Vagina (tissue), 2 donors: ENCODE data around the gene SORL1-AS1.

Experiments used
- DNase-seq, 2 donors: peaks; one replicate each; pipeline ENCODE4 v3.0.0-alpha.2; 2017; ENCODE audit errors: extremely low spot score in 2 of 2
- H3K27ac ChIP-seq: fragments of 200-600 bp; sonication (generic); one replicate; pipeline ENCODE4 v1.5.1; 2019
- H3K27me3 ChIP-seq: fragments of 200-600 bp; sonication (generic); one replicate; pipeline ENCODE4 v1.5.1; 2019
- H3K36me3 ChIP-seq, 2 donors: fragments of 200-600 bp; sonication (generic); one replicate each; pipeline ENCODE4 v1.5.1; 2017 to 2019
- H3K4me1 ChIP-seq: fragments of 200-600 bp; sonication (generic); one replicate; pipeline ENCODE4 v1.5.1; 2019
- H3K4me3 ChIP-seq, 2 donors: fragments of 200-600 bp; sonication (generic); 1 replicate in 1 of 2; 2 replicates in 1 of 2; pipeline ENCODE4 v1.5.1; 2016 to 2019
- H3K9me3 ChIP-seq: fragments of 200-600 bp; sonication (generic); one replicate; pipeline ENCODE4 v1.5.1; 2019
- CTCF ChIP-seq, 3 experiments: fragments of 450-650 bp in 2 of 3; fragments of 200-600 bp in 1 of 3; sonication (generic) in 1 of 3; IDR thresholded peaks; one replicate each; pipeline ENCODE4 v1.5.1; 2017 to 2019; ENCODE audit warnings: antibody characterized with exemption in 3 of 3, mild to moderate bottlenecking in 2 of 3, moderate library complexity in 2 of 3
- POLR2A ChIP-seq, 2 donors: fragments of 450-650 bp; IDR thresholded peaks; one replicate each; pipeline ENCODE4 v1.6.1; 2017; ENCODE audit warnings: antibody characterized with exemption in 2 of 2, mild to moderate bottlenecking in 2 of 2, moderate library complexity in 2 of 2
- POLR2AphosphoS5 ChIP-seq, 2 donors: sonication (generic); formaldehyde crosslinking; IDR thresholded peaks; one replicate each; pipeline ENCODE4 v1.9.0; 2017; ENCODE audit warnings: antibody characterized with exemption in 2 of 2, mild to moderate bottlenecking in 2 of 2, low read depth in 1 of 2; ENCODE audit not compliant: insufficient read depth in 1 of 2
- intact Hi-C: fragments of 100-400 bp; cut with DNase I; formaldehyde crosslinking; loops from one replicate; pipeline ENCODE4 v1.15.1; 2023

SORL1-AS1 gene

GRCh38 chr11:121448011-121448410 is 4.8 kb downstream of the SORL1-AS1 start:
- no peaks in the 10 kb centered on the region for H3K27me3 ChIP-seq
- H3K4me1 ChIP-seq = peaks cover 28% of the 10 kb centered on the region
- intact Hi-C loops = no loop called here
- H3K27ac ChIP-seq = no peak overlapping the region
- no peak for TF ChIP-seq POLR2A (IDR thresholded peaks at IDR 0.05)
- TF ChIP-seq POLR2AphosphoS5 (IDR thresholded peaks at IDR 0.05; ENCODE audit: insufficient read depth in 1 of 2, low read depth in 1 of 2) = no peak
- no peak for TF ChIP-seq CTCF (IDR thresholded peaks at IDR 0.05)
- no peaks in the 10 kb centered on the region for H3K9me3 ChIP-seq
- H3K4me3 ChIP-seq = no peak overlapping the region
- no peaks in the 10 kb centered on the region for H3K36me3 ChIP-seq
- no peak for DNase-seq

DNA sequence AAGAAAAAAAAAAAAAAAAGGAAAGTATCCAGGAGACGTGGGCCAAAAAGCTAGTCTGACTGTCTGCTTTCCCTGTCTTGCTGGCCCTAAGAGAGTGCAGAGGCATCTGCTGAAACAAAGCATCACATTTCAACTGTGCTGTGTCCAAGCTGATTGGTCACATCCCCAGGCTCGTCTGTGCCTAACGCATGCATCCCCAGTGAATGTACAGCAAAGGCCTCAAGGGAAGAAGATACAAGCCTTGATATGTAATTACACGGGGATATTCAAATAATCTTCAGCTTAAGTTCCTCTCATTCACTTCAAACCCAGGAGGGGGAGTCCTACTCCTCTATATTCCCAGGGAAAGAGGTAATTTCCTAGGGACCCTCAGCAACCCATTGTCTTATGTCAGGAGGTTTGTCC is 6.0 kb downstream of the SORL1-AS1 start:
- peaks cover 27% of the 10 kb centered on the region for H3K4me1 ChIP-seq
- intact Hi-C loops = no loop called here
- no peaks in the 10 kb centered on the region for H3K27me3 ChIP-seq
- H3K36me3 ChIP-seq = no peaks in the 10 kb centered on the region
- TF ChIP-seq CTCF (IDR thresholded peaks at IDR 0.05) (no peak), POLR2A (IDR thresholded peaks at IDR 0.05) (no peak), POLR2AphosphoS5 (IDR thresholded peaks at IDR 0.05; ENCODE audit: insufficient read depth in 1 of 2, low read depth in 1 of 2) (no peak)
- no peak for DNase-seq
- no peak overlapping the region for H3K4me3 ChIP-seq
- H3K9me3 ChIP-seq = no peaks in the 10 kb centered on the region
- no peak overlapping the region for H3K27ac ChIP-seq

- TF ChIP-seq POLR2A (IDR thresholded peaks at IDR 0.05) (no peak), POLR2AphosphoS5 (IDR thresholded peaks at IDR 0.05; ENCODE audit: insufficient read depth in 1 of 2, low read depth in 1 of 2) (no peak), CTCF (IDR thresholded peaks at IDR 0.05) (no peak)
- intact Hi-C loops = no loop called here
- DNase-seq = no peak
- Histone ChIP-seq H3K36me3 (no peaks in the 10 kb centered on the region), H3K27ac (no peak overlapping the region), H3K4me1 (peaks cover 16% of the 10 kb centered on the region), H3K4me3 (no peak overlapping the region), H3K9me3 (no peaks in the 10 kb centered on the region), H3K27me3 (no peaks in the 10 kb centered on the region)
Observed at GRCh38 chr11:121445071-121445768, 7.5 kb downstream of the SORL1-AS1 start.

DNA sequence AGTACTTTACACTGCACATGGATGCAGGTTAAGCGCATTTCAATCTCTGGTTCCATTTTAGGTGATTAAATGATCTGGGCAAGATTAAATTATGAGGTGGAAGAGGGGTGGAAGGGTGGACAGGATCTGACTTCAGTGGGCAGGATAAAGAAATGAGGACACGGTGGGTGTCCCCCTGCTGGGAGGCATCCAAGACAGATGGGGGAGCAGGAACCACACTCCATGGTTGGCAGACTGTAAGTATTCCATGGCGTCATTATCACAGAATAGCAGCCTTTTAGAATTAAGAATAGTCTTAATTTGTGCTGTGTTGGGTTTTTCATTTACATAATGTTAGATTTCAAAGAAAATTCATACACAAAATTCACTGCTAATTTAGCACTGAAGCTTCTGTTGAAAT is 8.2 kb downstream of the SORL1-AS1 start:
- H3K9me3 ChIP-seq = no peaks in the 10 kb centered on the region
- no peaks in the 10 kb centered on the region for H3K27me3 ChIP-seq
- intact Hi-C loops = no loop called here
- H3K4me1 ChIP-seq = peaks cover 20% of the 10 kb centered on the region
- H3K36me3 ChIP-seq = no peaks in the 10 kb centered on the region
- H3K27ac ChIP-seq = no peak overlapping the region
- DNase-seq = no peak
- TF ChIP-seq POLR2AphosphoS5 (IDR thresholded peaks at IDR 0.05; ENCODE audit: insufficient read depth in 1 of 2, low read depth in 1 of 2) (no peak), POLR2A (IDR thresholded peaks at IDR 0.05) (no peak), CTCF (IDR thresholded peaks at IDR 0.05) (no peak)
- H3K4me3 ChIP-seq = no peak overlapping the region

DNA sequence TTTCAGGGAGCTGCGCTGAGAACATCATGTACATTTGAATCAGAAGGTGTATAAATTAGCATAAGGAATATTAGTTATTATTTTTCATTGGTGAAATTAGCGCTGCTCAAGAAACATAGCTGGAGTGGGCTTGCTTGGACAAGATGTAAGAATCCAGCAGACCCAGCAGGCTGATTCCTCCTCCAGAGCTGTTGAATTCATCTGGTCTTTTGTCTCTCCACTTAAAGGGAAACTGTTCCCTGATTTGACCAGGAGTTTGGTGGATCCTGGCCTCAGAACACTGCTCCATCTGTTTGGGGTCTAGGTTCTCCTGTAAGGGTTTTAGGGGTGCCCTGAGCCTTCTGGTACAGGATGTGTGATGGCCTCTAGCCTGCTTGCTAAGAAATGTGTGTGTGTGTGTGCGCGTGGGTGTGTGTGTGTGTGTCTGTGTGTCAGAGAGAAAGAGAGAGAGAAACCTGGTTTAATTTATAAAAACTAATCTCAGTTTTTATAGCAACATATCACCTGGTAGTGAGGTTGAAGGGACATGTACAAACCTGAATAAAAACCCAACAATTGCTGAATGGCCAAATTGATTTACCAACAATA is 9.0 kb downstream of the SORL1-AS1 start:
- Histone ChIP-seq H3K9me3 (no peaks in the 10 kb centered on the region), H3K27me3 (no peaks in the 10 kb centered on the region), H3K4me1 (peaks cover 17% of the 10 kb centered on the region), H3K4me3 (no peak overlapping the region), H3K27ac (no peak overlapping the region), H3K36me3 (no peaks in the 10 kb centered on the region)
- TF ChIP-seq POLR2AphosphoS5 (IDR thresholded peaks at IDR 0.05; ENCODE audit: insufficient read depth in 1 of 2, low read depth in 1 of 2) (no peak), POLR2A (IDR thresholded peaks at IDR 0.05) (no peak), CTCF (IDR thresholded peaks at IDR 0.05) (no peak)
- DNase-seq = no peak
- intact Hi-C loops = no loop called here
